ENCODE results near the gene OXGR1. TPM values are rescaled to one million over a fixed set of nuclear protein-coding genes. Genes with fewer than 3 reads are reported as not detected.

Gene OXGR1
- total and polyA plus RNA-seq, 2 of the 4 experiments (the other 2 are of a cell fraction) = not detected

DNA sequence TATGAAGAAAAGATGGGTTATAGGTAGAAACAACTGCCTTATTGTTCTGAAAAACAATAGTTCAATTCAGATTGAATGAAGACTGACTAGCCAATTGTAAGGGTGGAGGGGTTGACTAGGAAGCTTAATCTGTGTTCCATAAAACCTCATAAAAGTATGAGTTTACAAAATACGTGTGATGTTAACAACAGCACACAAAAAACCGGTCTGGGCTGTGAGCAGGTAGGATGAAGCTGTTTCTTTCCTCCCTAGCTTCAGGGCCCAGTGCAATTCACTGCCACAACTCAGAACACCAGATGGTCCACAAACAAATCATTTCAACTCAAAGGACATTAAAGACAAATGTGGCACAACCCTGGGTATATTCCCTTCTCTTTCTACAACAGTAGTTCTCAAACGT lies 3.2 kb downstream of the OXGR1 start:
- Histone ChIP-seq H2BK120ac (ENCODE audit: low read depth, low read length) (no peak overlapping the region), H4K5ac (ENCODE audit: low read depth, low read length) (no peak overlapping the region), H3K4ac (ENCODE audit: low read depth, low read length) (no peak overlapping the region), H3K79me1 (ENCODE audit: low read depth in 1 of 2, low read length in 2 of 2) (no peaks in the 10 kb centered on the region), H2AK5ac (ENCODE audit: low read depth, low read length) (no peak overlapping the region), H4K91ac (ENCODE audit: insufficient read depth, low read depth, low read length) (no peak overlapping the region), H2BK5ac (ENCODE audit: low read depth, low read length, poor library complexity, severe bottlenecking) (no peak overlapping the region), H4K8ac (ENCODE audit: low read depth in 2 of 2, low read length in 2 of 2) (no peak overlapping the region), H3K9me3 (ENCODE audit: control insufficient read depth, insufficient read depth, low read length) (no peaks in the 10 kb centered on the region), H2BK20ac (ENCODE audit: low read depth, low read length) (no peak overlapping the region), H3K27me3 (ENCODE audit: control insufficient read depth, insufficient read depth, low read length) (peaks cover 35% of the 10 kb centered on the region), H3K56ac (ENCODE audit: extremely low read depth, insufficient read depth, low read length) (no peak overlapping the region), H3K18ac (ENCODE audit: low read depth, low read length) (no peak overlapping the region), H4K20me1 (ENCODE audit: insufficient read depth, low read length) (no peaks in the 10 kb centered on the region), H3K4me3 (ENCODE audit: insufficient read depth, low read depth, low read length) (no peak overlapping the region), H2AFZ (replicated peaks; ENCODE audit: low read length, poor library complexity) (no peak overlapping the region), H3K23ac (ENCODE audit: low read depth, low read length) (no peak overlapping the region), H3K4me1 (ENCODE audit: control insufficient read depth, insufficient read depth, low read length) (no peaks in the 10 kb centered on the region; the same call in 1 of the 2 replicates), H3K4me2 (ENCODE audit: low read depth, low read length) (no peak overlapping the region), H2AK9ac (replicated peaks; ENCODE audit: low read depth, low read length, poor library complexity) (no peak overlapping the region), H3K9ac (ENCODE audit: low read depth, low read length) (no peak overlapping the region), H3K27ac (ENCODE audit: insufficient read depth, low read length) (no peak overlapping the region), H3K36me3 (ENCODE audit: control insufficient read depth, insufficient read depth, low read length) (no peaks in the 10 kb centered on the region), H3K9me1 (ENCODE audit: insufficient read depth, low read length) (no peaks in the 10 kb centered on the region), H3K14ac (replicated peaks; ENCODE audit: low read depth, low read length) (no peak overlapping the region), H2BK15ac (ENCODE audit: low read depth, low read length) (no peak overlapping the region)
- TF ChIP-seq, protein P1, sequence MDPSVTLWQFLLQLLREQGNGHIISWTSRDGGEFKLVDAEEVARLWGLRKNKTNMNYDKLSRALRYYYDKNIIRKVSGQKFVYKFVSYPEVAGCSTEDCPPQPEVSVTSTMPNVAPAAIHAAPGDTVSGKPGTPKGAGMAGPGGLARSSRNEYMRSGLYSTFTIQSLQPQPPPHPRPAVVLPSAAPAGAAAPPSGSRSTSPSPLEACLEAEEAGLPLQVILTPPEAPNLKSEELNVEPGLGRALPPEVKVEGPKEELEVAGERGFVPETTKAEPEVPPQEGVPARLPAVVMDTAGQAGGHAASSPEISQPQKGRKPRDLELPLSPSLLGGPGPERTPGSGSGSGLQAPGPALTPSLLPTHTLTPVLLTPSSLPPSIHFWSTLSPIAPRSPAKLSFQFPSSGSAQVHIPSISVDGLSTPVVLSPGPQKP (IDR thresholded peaks at IDR 0.05; ENCODE audit: borderline replicate concordance, low read depth, low read length) = no peak
- TF ChIP-seq MXI1 (IDR thresholded peaks at IDR 0.05; ENCODE audit: borderline replicate concordance, low read depth, low read length) (no peak), RFX5 (IDR thresholded peaks at IDR 0.05; ENCODE audit: low read depth, low read length) (no peak), NFE2L2 (IDR thresholded peaks at IDR 0.05; ENCODE audit: low read depth, low read length) (no peak), FOS (IDR thresholded peaks at IDR 0.05; ENCODE audit: low read depth, low read length) (no peak), RCOR1 (IDR thresholded peaks at IDR 0.05; ENCODE audit: insufficient replicate concordance, low read length) (no peak), CEBPB (IDR thresholded peaks at IDR 0.05; ENCODE audit: low read depth, low read length) (no peak), CHD1 (IDR thresholded peaks at IDR 0.05; ENCODE audit: low read depth, low read length) (no peak), SMC3 (IDR thresholded peaks at IDR 0.05; ENCODE audit: low read depth, low read length) (no peak), POLR2A (IDR thresholded peaks at IDR 0.05; ENCODE audit: low read depth, low read length) (no peak), RAD21 (IDR thresholded peaks at IDR 0.05; ENCODE audit: low read length) (no peak), MAFK (IDR thresholded peaks at IDR 0.05; ENCODE audit: low read depth, low read length) (no peak), BHLHE40 (IDR thresholded peaks at IDR 0.05; ENCODE audit: low read depth, low read length) (no peak), MAZ (IDR thresholded peaks at IDR 0.05; ENCODE audit: borderline replicate concordance, low read depth, low read length) (no peak)
- TF ChIP-seq, protein P2, sequence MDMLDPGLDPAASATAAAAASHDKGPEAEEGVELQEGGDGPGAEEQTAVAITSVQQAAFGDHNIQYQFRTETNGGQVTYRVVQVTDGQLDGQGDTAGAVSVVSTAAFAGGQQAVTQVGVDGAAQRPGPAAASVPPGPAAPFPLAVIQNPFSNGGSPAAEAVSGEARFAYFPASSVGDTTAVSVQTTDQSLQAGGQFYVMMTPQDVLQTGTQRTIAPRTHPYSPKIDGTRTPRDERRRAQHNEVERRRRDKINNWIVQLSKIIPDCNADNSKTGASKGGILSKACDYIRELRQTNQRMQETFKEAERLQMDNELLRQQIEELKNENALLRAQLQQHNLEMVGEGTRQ (IDR thresholded peaks at IDR 0.05; ENCODE audit: low read depth, low read length) = no peak
- TF ChIP-seq, protein P3, sequence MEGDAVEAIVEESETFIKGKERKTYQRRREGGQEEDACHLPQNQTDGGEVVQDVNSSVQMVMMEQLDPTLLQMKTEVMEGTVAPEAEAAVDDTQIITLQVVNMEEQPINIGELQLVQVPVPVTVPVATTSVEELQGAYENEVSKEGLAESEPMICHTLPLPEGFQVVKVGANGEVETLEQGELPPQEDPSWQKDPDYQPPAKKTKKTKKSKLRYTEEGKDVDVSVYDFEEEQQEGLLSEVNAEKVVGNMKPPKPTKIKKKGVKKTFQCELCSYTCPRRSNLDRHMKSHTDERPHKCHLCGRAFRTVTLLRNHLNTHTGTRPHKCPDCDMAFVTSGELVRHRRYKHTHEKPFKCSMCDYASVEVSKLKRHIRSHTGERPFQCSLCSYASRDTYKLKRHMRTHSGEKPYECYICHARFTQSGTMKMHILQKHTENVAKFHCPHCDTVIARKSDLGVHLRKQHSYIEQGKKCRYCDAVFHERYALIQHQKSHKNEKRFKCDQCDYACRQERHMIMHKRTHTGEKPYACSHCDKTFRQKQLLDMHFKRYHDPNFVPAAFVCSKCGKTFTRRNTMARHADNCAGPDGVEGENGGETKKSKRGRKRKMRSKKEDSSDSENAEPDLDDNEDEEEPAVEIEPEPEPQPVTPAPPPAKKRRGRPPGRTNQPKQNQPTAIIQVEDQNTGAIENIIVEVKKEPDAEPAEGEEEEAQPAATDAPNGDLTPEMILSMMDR (conservative IDR thresholded peaks at IDR 0.05; ENCODE audit: low read depth, low read length) = no peak
- POLR2A ChIA-PET (ENCODE audit: unreplicated experiment) = no interaction called here
- WGBS, 2 experiments (ENCODE audit: extremely low coverage in 2 of 2, insufficient read length in 1 of 2) = no CpG with 5 or more reads among the region's 3 CpGs
- ATAC-seq (ENCODE audit: low read depth) = no peak
- dilution Hi-C loops (cut with HindIII; ENCODE audit: low sequenced_read_pairs, unreplicated experiment) = no loop called here
- BruUV-seq (replicated peaks) = no TSS peak
- CTCF ChIA-PET = interaction anchor here (0.6 to 1.0 kb wide), 4 partner anchors 12 to 847 kb away, joined by 3 to 4 read pairs (median 3); no protein-coding TSS in a partner anchor
- in situ Hi-C loops (cut with MboI; ENCODE audit: low sequenced_read_pairs) = no loop called here
- intact Hi-C loops (cut with micrococcal nuclease) = no loop called here
- no peak for DNase-seq
